NCI-H82 (cell line): ENCODE data around the gene QKI.
"Not testable (repeated sequence)": the region's sequence is repeated elsewhere in the genome, so short reads cannot be mapped to it uniquely, and the experiment has no call there.

Experiments
- DNase-seq: peaks from one replicate; lab custom pipeline; 2025; lab: John Stamatoyannopoulos, UW

The QKI gene

DNA sequence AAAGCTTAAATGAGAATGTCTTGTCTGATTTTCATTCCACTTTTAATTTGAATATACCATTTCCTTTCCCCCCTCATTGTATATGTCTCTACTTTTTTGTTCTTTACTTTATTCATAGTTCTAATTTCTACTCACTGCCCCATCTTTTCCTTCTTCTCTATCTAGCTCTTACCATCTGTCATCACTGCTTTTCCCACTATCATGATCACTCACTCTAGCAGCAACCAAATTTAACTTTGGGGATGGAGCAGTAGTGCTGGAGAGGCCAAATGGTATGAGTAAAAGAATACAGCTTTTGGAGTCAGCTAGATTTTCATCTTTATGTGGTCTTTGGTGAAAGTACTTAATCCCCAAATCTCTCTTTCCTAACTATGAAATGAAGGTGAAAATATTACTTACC is 25.5 kb downstream of the QKI start:
- DNase-seq = no peak

DNA sequence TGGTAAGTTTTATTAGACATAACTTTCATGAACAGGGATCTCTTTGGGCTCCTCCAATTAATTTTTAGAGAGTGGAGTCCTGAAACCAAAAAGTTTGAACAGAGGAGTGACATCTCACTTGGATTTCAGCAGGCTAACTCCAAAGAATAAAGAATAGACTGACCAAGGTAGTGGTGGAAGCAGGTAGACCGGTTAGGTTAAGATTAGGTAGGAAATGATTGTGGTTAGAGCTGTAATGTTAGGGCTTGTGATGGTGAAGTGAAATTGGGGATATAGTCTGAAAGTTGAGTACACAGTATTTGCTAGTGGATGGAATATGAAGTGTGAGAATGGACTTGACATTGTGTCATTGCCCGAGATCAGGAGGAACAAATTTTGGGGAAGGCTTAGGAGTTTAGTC is 27.8 kb downstream of the QKI start:
- DNase-seq = no peak

DNA sequence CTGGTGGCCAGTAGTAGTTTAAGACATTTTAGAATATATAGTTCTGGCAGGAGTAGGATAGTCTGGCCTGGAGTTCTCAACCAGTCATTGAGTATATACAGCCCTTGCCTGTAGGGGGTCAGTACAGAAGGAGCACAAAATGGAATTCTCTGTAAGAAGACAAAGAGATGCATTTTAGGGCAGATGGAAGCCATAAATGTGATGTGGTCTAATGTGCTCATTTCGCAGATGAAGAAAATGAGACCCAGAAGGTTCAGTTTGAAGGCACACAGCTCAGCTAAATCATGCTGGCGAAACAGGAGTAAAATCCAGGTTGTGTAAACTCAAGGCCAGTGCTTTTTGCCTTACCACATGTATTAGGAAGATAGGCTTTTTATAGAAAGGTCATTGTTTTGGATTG is 29.6 kb downstream of the QKI start:
- no peak for DNase-seq

DNA sequence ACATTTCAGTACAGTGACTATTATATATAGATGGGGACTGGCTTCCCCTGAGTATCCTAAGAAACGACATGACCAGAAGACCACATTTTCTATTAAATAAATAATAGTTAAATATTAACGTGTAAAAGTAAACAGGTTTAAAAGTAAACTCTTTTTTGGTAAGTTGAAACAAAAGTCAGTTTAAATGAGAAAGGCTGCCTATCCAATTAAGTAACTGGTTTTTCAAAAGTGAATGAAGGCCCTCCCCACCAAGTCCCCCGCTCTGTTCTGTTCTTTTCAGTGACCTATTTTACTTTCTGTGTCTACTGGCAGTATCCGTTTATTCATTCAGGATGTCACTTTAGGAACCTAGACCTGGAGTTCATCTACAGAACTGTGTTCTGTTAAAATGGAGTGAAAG is 32.0 kb downstream of the QKI start:
- no peak for DNase-seq

DNA sequence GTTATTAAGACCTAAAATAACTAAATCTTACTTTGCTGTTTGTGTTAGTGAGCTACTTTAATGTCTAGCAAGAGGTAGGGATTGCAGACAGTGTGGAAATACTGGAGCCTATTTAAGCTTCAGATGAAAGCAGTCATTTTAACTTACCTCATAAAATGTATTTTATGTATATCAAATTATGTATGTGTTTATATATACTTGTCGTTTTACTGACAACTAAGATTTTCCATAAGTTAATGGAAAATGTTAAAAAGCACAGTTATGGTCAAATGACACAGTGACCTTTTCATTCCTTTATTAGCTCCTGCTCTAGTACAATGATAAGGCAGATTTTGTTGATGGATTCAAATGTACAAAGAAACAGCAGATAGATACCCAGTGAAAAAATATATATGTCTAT is 34.6 kb downstream of the QKI start:
- DNase-seq = no peak

DNA sequence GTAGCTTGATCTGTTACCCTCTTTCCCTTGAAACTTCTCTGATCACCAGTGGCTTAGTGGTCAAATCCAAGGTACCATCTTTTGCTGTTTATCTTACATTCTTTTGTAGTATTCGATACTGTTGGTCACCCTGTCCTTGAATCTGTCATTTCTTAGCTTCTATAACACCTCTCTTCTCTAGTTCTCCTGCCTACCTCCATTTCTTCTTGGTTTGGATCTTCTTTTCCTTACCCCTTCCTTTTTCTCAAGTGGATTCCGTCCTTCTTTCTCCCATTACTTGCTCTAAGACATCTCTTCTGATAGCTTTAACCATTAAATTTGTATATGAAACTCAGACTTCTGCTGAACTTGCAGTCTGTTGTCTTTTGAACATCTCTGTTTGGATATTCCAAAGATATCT is 39.9 kb downstream of the QKI start:
- DNase-seq = no peak

DNA sequence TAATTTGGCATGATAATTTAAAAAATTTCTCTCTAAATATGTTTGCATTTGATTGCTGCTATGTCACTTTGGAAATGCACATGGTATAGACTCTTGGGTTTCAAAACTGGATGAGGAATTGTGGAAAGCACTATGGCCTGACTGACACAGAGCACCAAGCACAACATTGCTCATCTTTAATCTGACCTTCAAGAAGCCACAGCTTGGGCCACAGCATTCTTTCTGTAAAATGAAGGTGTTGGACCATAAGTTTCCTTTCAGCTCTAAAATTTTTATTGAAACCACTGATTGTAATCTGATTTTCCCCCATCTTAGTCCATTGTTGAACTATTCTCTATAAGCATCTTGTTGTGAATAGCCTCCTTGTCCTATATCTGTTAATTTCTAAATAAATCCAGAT is 41.0 kb downstream of the QKI start:
- DNase-seq = no peak

DNA sequence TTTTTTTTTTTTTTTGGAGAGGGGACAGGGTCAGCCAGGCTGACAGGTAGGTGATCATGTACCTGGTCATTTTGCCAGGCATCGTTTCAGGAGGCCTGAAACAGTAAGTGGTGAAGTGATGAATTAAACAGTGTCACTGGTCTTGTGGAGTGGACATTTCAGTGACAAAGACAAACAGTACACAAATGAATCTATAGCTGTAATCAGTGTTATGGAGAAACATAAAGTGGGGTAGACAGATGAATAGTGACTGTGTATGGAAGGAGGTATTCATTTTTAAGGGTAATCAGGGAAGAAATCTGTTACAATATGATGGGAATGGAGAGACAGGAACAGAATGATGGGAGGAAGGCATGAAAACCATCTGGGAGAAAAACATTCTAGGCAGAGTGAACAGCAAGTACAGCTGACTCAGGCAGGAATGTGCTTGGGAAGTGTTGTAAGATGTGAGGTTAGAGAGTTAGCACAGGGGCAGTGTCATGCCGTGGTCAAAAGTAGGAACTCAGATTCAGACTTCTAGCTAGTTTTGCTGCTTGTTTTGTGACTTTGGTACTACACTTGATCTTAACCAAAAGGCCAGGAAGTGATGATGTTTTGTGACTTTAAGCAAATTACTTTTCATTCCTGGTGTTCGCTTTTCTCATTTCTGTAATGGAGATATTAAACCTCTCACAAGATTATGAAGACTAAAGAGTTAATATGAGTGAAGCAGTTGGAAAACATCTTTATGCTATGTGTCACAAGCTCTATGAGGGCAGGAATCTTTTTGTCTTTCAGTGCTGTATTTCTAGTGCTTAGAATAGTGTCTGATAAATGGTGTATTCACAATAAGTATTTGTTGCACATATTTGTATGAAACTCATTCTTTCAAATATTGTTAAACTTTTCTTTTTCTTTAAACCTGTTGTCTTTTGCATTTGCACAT is 43.4 kb downstream of the QKI start:
- no peak for DNase-seq

DNA sequence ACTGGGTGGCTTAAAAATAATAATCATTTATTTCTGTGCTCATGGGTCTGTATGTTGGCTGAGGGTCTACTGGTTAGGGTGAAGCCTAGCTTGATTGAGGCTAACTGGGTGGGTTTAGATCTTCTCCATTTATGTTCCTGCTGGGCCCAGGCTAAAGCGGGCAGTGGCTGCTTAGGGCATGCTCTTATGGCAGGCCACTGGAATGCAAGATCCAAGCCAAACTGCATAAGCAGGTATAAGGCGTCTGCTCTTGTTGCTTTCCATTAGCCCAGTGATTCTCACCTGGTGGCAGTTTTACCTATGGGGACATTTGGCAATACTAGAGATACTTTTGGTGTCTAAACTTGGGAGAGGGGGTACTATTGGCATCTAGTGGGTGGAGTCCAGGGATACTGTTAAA is 44.5 kb downstream of the QKI start:
- DNase-seq = no peak

DNA sequence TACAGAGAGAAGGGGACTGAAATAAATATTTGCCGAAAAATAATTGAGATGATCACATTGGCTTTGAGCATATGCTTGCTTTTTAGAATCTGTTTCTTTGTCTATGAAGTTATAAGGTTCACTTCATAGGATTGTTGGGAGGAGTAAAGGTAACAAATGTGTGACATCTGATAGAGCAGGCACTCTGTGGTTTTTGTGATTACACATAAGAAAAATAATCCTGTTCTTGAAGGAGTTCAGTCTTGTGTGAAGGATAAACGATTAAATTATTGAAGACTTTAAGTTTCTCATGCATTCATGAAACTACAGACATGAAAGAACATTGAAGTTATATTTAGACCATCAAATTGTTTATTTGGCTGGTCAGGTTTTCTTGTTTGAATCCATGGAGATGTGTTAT is 45.0 kb downstream of the QKI start:
- no peak for DNase-seq

DNA sequence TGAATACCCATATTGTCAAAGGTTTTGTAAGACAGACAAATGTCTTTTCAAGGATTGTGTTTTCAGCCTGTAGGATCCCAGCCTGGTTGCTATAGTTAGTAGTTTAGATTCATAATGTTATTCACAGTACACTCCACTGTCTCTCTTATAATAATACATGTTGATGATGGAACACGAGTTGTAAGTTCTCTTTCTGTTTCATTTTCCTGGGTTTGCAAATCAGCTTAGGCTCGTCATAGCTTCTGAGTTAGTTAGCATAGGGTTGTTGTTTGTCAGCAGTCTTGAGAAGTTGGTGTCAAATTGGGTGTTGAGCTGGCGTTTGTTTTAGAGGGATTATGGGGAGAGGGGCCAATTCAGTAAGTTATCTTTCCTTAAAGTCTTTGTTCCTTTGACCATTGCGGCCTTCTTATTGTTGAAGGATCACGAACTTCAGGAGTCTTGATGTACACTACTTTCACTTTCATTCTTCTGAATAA is 45.8 kb downstream of the QKI start:
- DNase-seq = no peak

DNA sequence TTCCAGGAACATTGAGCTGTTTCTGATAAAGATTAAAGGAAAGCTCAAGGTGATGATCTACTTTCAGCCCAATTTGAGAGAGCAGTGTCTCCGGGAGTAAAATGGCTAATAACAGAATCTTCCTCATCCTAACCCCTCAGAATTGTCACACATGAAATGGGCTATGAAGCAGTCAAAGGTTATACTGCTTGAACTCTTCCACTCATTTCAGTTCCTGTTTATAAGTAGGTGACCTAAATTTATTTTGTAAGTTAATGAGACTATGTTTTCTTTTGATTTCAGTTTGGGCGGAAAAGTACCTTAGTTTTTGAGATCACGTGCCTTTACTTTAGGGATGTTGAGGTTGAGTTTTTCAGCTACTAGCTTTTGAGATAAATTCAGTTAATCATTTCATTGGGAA is 47.2 kb downstream of the QKI start:
- no peak for DNase-seq

DNA sequence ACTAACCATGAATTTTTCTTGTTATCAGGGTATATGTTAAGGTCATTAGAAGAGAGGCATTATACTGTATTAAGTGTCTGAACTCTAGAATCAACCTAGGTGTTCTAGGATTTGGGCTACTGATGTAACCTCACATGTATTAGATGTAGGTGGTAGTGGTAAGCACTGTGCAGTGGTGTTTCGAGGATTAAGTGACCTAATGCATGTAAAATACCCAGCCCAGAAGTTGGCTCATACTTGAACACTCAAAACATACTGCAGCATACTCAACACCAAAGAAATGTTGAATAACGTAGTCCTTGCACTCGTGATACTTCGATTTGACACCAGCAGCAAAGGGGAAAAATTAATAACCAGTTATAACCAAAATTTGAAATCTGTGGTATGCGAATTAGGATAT is 48.7 kb downstream of the QKI start:
- DNase-seq = no peak

DNA sequence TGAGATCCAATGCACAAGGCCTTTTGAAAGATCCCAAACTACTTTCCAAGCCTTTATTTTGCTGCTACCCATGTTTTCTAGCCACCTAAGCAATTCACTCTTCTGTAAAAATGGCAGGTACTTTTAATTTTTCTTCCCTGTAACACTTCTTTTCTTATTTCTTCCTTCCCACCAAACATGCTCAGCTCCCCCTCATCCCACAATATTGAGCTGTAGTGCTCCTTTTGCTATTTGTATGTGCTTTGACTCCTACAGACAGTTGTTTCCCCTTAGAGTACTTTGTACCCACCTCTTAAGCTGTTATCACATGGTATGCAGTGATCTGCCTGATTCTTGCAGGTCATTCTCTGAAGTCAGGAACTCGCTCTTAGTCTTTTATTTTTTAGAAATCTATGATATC is 49.3 kb downstream of the QKI start:
- no peak for DNase-seq

DNA sequence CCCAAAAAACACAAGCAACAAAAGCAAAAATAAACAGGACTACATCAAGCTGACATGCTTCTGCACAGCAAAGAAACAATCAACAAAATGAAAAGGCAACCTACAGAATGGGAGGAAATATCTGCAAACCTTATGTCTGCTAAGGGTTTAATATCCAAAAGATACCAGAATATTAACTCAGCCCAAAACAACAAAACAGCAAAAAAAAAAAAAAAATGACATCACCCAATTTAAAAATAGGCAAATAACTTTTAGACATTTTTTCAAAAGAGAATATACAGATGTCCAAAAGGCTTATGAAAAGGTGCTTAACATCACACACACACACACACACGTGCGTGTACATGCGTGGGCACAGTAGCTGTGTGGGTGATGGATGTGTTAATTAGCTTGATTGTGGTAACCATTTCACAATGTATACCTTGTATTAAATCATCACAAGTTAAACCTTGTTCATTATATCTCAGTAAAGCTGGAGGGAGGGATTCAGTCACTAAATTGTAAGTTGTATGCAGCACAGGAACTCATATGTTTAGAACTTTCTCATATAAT is 52.4 kb downstream of the QKI start:
- DNase-seq = no peak

DNA sequence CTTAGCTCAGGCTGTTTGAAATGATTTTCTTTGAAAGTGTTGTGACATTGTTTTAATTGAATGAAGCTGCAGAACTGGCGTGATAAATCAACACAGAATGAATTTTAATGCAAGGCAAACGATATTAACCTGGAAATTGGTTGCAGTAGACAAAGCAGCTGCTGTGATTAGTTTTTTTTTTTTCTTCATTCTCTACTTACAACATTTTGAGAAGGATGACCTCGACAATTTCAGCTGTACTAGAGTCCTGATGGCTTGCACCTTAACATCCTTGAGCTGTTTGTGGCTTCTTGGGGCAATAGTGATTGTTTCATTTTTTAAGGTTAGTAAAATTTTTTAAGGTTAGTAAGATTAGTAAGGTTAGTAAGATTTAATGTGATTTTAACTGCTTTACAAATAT is 54.2 kb downstream of the QKI start:
- DNase-seq = no peak

DNA sequence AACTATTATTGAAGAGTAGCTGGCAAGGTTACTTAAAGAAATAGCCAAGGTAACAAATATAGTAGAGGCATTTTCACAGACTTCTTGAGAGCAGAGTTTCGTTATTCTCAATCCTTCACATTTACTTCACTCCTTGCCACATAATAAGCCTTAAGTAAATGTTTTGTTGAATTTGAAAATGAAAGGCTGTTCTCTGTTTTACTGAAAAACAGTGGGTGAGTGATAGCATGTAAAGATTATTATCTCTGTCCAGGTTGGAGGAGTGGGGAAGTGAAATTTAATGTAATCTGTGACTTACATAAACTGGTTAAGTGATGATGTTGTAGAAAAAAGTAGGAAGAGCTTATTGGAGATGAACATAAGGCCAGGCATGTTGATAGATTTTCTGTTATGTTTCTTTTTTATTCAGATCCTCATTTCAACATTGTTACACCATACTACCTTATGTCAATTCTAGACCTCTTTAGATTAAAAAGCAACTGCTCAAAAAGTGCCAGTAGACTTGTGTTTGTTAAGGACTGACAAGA is 55.0 kb downstream of the QKI start:
- DNase-seq = no peak

DNA sequence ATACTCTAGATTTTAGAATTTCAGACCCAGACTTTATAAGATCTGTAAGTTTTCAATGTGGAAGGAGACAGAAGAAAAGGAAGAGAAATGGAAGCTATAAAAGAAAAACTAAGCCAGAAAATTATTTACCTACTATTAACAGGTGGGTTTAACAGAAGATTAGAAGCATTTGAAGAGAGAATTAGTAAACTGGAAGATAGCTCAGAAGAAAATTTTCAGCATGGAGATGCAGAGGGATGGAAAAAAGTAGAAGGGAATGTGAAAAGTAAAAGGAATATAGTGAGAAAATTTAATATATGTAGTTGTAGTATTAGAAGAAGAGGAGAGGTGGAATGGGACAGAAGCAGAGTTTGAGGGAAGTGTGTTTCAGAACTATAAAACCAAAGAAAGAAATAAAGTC is 56.1 kb downstream of the QKI start:
- no peak for DNase-seq

DNA sequence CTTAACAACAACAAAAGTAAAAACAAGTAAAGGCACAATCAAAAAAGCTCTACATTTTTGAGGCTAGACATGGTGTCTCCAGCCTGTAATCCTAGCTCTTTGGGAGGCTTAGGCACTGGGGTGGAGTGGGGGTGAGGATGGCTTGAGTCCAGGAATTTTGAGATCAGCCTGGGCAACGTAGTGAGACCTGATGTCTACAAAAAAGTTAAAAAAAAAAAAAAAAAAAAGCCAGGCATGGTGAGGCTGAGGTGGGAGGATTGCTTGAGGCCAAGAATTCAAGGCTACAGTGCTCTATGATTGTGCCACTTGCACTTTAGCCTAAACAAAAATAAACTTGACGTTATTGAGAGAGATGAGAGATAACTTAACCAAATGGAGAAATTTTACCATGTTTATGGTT is 60.1 kb downstream of the QKI start:
- DNase-seq = no peak

DNA sequence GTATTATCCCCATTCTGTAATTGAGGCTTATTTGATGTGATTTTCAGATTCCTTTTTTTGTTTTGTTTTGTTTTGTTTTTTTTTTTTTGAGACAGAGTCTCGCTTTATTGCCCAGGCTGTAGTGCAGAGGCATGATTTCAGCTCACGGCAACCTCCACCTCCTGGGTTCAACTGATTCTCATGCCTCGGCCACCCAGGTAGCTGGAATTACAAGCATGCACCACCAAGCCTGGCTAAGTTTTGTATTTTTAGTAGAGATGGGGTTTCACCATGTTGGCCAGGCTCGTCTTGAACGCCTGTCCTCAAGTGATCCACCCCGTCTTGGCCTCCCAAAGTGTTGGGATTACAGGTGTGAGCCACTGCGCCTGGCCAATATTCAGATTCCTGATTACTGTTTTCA is 62.4 kb downstream of the QKI start:
- not testable (repeated sequence) for DNase-seq

DNA sequence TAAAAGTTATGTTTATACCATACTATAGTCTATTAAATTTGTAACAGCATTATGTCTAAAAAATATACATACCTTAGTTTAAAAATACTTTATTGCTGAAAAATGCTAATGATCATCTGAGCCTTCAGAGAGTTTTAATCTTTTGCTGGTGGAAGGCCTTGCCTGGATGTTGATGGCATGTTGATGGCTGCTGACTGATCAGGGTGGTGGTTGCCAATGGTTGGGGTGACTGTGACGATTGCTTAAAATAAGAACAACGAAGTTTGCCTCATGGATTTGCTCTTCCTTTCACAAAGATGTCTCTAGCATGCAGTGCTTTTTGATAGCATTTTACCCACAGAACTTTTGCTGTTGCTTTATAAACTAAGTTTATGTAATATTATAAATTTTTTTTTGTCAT is 68.6 kb downstream of the QKI start:
- no peak for DNase-seq

DNA sequence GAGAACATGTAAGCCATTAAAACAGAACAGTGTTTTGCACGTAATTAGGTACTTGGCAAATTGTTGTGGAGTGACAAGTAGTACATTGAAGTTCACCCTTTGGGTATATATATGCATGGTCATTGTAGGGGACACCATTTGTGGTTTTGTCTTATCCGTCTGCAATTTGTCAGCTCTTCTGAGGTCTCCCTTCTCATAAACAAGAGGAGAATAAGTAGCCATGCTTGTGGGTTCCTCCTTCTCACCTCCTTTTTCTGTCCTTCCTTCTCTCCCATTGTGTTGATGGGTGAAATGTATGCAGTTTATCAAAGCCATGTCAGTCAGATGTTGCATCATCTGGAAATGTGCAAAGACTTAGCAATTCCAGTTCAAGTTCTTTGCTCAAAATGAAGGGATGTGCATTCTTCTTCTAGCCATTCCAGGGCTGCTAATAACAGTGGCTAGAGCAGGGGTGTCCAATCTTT is 70.9 kb downstream of the QKI start:
- DNase-seq = no peak

DNA sequence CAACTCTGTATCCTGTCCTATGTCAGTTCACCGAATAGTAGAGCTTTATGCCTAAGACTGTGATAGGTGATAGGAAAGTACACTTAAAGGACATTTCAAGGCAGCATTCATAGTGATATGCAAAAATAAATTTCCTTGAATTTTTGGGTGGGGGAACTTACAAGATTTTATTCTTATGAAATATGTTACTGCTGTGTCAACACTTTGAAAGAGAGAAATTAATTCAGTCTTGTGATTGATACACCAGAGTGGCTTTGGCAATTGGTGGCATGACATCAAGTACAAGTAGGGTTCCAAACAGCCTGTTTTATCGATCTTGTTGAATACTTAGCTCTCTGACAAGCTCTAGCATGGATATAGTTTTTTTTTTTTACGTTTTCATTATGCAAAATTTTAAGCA is 72.3 kb downstream of the QKI start:
- DNase-seq = no peak

DNA sequence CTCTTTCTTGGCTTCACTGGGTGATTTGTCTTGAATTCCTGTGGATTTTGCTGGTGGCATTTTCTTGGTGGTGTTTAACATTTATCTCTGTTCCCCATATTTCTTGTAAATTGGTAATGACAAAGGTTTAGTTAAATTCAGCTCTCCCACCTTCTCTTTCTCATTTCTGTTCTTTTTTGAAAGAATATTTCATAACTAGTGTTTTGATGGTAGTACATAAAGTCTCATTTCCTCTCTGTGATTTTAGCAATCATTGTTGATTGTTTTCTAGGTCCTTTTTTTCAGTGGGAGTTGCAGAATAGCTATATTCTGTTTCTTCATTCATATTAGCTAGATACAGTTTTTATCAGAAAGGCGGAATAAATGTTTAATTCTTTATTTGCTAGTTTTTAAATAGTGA is 73.1 kb downstream of the QKI start:
- no peak for DNase-seq
